ENCODE data around the gene TKTL2.
"Not testable (repeated sequence)": the region's sequence is repeated elsewhere in the genome, so short reads cannot be mapped to it uniquely, and the experiment has no call there.

Gene TKTL2

GRCh38 chr4:163473576-163473975 lies at the start of gene TKTL2:
TSS of gene TKTL2 (minus strand) at chr4:163473754. CDS start at chr4:163473734, 20 bp downstream.
- no peak for DNase-seq

GRCh38 chr4:163515198-163515597 lies 41.6 kb upstream of the TKTL2 start:
- no peak for DNase-seq

GRCh38 chr4:163505374-163505773 lies 31.8 kb upstream of the TKTL2 start:
- no peak for DNase-seq

GRCh38 chr4:163500586-163500985 lies 27.0 kb upstream of the TKTL2 start:
- DNase-seq: no peak

- DNase-seq: peak; percentile 40 to 45
These were observed 22.3 kb upstream of the TKTL2 start for GRCh38 chr4:163495900-163496299.

GRCh38 chr4:163494360-163495241 lies 21.0 kb upstream of the TKTL2 start, which contains the start of gene TMA16:
TSS of gene TMA16 (plus strand) at chr4:163494690. CDS start at chr4:163494802, 112 bp downstream.
- peak; percentile 90 to 97 for DNase-seq

- DNase-seq: peak; percentile 21 to 52
These were observed 20.2 kb upstream of the TKTL2 start for GRCh38 chr4:163493643-163494359.

- DNase-seq: peak; percentile 35 to 37
These were observed 19.5 kb upstream of the TKTL2 start for GRCh38 chr4:163492951-163493504.

GRCh38 chr4:163489929-163490328 lies 16.4 kb upstream of the TKTL2 start:
- no peak for DNase-seq

GRCh38 chr4:163486321-163486720 lies 12.8 kb upstream of the TKTL2 start:
- no peak for DNase-seq

- no peak for DNase-seq
These were observed 12.0 kb upstream of the TKTL2 start for GRCh38 chr4:163485589-163485988.

- peak; percentile 71 to 78 for DNase-seq
These were observed 11.4 kb upstream of the TKTL2 start for GRCh38 chr4:163484906-163485305.

- DNase-seq: no peak
These were observed 8.6 kb upstream of the TKTL2 start for GRCh38 chr4:163482190-163482589.

- no peak for DNase-seq
These were observed 3.3 kb upstream of the TKTL2 start for GRCh38 chr4:163476761-163477438.

GRCh38 chr4:163474027-163474426 lies 473 bp upstream of the TKTL2 start:
- DNase-seq: no peak

GRCh38 chr4:163473130-163473529 lies 424 bp downstream of the TKTL2 start:
- DNase-seq: no peak

GRCh38 chr4:163470391-163470790 lies 3.2 kb downstream of the TKTL2 start:
- peak in 1 of 2 experiments; percentile 11 for DNase-seq

GRCh38 chr4:163467082-163467770 lies 6.3 kb downstream of the TKTL2 start:
- DNase-seq: no peak

- no peak for DNase-seq
These were observed 11.0 kb downstream of the TKTL2 start for GRCh38 chr4:163462556-163462955.

- no peak for DNase-seq
These were observed 24.9 kb downstream of the TKTL2 start for GRCh38 chr4:163448540-163449203.

- DNase-seq: no peak
These were observed 26.1 kb downstream of the TKTL2 start for GRCh38 chr4:163447481-163447880.

GRCh38 chr4:163447023-163447422 lies 26.5 kb downstream of the TKTL2 start:
- not testable (repeated sequence) for DNase-seq

Data from Kasumi-1 (cell line).